ENCODE data around the gene EDEM1.

The EDEM1 gene

GRCh38 chr3:5198986-5199731, 11.7 kb downstream of the EDEM1 start:
- no peak for DNase-seq (ENCODE audit: low read depth, low spot score)

DNA sequence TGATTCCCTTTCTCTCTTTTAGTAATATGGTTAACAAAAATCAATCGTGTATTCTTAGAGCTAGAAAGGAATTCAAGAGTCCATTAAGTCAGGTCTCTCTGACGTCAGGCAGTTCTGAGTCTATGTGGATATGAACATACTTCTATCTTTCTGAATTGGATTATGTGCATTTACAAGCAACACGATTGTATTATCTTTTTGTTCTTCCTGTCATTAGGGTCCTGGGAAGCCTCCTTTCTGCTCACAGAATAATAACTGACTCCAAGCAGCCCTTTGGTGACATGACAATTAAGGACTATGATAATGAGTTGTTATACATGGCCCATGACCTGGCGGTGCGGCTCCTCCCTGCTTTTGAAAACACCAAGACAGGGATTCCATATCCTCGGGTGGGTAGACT, 14.0 kb downstream of the EDEM1 start:
- DNase-seq (ENCODE audit: low read depth, low spot score): no peak

GRCh38 chr3:5202222-5202621, 14.7 kb downstream of the EDEM1 start:
- DNase-seq (ENCODE audit: low read depth, low spot score): no peak

DNA sequence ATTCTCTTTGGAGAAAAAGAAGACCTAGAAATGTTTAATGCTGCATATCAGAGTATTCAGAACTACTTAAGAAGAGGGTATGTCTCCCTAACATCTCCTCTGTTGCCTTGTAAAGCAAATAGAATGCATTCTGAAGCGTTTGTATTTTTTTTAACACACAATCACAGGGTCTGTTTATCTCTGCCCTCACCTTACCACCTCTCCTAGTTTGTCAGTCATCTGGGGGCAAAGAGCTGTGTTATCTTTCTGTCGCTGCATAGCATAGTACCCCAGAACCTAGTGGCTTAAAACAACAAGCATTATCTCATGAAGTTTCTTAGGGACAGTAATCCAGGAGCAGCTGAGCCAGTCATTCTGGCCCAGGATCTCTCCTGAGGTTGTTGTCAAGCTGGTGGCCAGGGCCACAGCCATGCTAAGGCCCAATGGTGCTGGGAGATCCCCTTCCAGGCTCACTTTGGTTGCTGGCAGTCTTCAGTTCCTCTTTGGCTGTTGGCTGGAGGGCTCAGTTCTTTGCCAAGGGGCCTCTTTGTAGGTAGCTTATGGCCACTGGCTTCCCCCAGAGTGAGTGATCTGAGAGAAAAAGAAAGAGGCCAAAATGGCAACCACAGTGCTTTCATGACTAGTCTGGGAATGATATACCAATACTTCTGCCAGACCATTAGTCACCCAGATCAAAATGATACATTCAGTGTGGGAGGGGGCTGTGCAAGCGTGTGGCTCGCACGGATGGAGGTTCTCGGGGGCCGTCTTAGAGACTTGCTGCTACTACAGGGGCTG, 17.8 kb downstream of the EDEM1 start:
- no peak for DNase-seq (ENCODE audit: low read depth, low spot score)

- DNase-seq (ENCODE audit: low read depth, low spot score): no peak
Observed at GRCh38 chr3:5210926-5211325, 23.4 kb downstream of the EDEM1 start.

- DNase-seq (ENCODE audit: low read depth, low spot score): no peak
Observed at GRCh38 chr3:5212628-5213573, 25.4 kb downstream of the EDEM1 start.

GRCh38 chr3:5213574-5213966, 26.1 kb downstream of the EDEM1 start:
- no peak for DNase-seq (ENCODE audit: low read depth, low spot score)

- no peak for DNase-seq (ENCODE audit: low read depth, low spot score)
Observed at GRCh38 chr3:5214352-5214751, 26.8 kb downstream of the EDEM1 start.

DNA sequence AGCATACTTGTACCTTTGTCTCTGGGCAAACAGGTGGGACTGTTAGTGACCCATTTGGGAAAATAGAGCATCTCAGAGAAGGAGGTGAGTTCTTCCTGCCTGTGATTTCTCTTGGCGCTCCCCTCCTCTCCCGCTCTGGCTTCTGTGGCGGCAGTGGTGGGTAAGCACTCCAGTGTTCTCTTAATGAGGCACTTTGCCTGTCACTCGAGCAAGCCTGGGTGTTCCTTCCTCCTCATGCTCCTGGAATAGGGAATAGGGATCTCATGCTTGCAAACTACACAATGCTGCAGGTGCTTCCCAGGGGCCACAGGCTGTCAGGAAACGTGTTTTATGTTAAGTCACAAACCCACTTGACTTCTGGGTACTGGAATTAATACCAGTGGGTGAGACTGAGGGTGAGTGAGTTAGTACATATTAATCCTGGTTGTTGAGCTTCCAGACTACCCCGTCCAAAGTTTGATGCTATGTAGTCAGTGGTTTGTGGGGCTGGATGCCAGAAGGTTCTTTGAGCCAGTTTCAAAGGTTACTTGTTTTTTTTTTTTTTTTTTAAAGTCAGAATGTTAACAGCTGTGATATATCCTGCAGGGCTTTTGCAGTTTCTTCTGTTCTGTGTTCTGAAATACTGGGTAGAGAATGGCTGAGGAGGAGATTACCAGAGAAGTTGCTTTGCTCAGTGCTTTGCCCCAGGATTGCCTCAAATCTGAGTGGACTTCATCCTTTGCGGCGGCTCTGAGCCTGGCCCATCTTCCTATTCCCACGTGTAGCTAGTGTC, 30.5 kb downstream of the EDEM1 start:
- DNase-seq (ENCODE audit: low read depth, low spot score): no peak

DNA sequence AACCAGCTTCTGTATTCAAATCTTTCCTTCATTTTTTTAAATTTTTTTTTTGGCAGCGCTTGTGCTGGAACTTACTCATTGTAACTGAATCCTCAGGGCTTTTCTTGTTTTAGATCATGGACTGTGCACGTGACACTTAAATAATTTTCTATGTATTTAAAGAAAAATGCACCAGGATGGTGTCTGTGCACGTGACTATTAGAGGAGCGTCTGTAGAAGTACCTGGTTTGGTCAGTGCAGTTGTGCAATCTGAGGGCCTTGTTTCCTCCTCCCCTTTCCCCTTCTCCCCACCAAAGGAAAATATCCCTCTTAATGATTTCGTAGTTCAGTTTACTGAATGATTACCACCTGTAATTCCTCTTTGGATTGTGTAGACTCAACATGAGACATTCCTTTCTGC, 31.3 kb downstream of the EDEM1 start:
- DNase-seq (ENCODE audit: low read depth, low spot score): no peak

DNA sequence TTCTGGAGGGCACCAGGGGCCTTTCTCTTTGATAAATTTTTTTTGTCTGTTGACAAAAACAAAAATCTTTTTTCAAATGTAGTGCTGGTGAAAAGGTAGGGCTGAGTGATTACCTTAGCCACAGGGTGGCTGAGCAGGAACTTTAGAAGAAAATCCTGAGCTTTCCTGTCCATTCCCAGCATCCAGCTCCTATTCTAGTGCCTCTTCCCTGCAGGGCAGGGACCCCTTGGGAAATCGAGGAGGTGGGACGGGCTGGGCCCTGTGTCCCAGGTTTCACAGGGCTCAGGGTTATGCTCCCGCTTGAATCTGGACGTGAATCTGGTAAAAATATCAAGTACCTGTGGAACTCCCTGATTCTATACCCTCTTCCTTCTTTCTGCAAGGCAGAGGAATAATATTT, 31.7 kb downstream of the EDEM1 start:
- DNase-seq (ENCODE audit: low read depth, low spot score): no peak

DNA sequence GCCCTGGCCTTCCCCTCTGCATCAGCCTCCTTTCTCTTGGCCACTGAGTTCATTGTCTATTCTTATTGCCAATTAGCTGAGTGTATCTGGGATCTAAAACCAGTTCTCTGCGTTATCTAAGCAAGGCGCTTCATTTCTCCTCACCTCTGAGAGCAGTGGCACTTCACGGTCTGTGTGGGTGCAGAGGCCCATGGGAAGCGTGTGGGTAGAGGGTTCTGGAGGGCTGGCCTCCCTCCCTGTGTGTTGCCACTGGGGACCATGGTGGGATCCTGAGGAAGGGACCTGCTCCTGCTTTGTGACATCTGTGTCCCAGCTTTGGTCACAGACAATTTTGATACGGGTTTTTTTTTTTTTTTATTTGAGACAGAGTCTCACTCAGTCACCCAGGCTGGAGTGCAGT, 32.7 kb downstream of the EDEM1 start:
- DNase-seq (ENCODE audit: low read depth, low spot score): no peak

GRCh38 chr3:5220667-5221431, 33.3 kb downstream of the EDEM1 start:
- no peak for DNase-seq (ENCODE audit: low read depth, low spot score)

- DNase-seq (ENCODE audit: low read depth, low spot score): no peak
Observed at GRCh38 chr3:5221701-5222100, 34.2 kb downstream of the EDEM1 start.

DNA sequence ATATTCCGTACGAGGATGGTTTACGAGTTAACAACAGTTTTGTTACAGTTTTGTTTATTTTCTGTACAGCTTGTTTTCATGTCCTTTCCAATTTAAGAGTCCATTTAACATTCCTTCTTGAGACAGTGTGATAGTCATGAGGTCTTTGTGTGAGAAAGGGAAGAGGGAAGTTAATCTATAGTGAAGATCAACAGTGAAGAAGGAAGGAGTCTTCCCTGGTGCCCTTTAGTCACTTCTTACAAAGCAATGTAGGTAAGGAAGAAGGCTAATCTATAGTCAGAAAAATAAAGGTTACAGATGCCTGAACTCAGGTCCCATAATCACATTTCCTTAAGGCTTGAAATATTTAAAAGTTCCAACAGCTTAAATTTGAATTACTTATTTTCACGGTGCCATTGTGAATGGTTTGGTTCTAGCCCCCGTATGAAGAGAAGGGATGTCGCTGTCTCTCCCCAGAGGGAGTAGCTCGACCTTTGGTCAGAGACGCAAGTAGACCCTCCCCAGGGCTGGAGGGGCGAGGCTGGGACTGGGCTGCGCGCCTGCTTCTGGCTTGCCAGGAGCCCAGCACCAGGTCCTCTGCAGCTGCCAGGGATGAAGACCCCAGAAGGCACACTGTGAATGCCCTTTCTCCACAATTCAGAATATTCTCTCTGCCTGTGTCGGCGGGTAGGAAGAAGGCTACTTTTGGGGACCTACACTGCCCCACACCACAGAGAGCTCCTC, 34.9 kb downstream of the EDEM1 start:
- DNase-seq (ENCODE audit: low read depth, low spot score): no peak

DNA sequence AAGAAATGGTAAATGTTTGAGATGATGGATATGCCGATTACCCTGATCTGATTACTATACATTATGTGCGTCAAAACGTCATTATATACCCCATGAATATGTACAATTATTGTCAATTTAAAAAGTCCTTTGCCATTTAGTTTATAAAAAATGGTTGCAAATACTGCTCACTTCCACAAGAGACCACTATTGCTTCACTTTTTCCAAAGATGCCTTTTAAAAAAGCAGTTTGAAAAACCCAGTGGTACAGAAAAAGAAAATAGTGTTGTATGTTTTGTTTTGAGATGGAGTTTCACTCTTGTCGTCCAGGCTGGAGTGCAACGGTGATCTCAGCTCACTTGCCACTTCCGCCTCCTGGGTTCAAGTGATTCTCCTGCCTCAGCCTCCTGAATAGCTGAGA, 39.3 kb downstream of the EDEM1 start:
- DNase-seq (ENCODE audit: low read depth, low spot score): no peak

DNA sequence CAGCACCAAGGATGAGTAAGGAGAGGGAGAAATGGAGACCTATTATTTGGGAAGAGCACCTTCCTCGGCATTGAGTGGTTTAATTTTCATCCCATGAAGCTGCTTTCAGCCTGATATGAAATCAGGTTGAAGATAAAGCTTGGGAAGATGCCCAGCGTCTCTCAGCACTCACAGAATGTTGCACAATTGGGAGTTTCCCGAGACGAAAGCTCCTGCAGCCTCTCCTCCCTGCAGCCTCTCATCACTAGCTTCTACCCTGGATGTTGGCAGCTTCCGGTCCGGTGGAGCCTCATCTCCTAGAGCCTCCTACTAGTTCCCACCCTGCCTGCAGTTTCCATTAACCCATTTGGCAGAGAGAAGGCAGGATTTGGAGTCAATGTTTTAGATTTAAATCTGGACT, 40.3 kb downstream of the EDEM1 start:
- no peak for DNase-seq (ENCODE audit: low read depth, low spot score)

DNA sequence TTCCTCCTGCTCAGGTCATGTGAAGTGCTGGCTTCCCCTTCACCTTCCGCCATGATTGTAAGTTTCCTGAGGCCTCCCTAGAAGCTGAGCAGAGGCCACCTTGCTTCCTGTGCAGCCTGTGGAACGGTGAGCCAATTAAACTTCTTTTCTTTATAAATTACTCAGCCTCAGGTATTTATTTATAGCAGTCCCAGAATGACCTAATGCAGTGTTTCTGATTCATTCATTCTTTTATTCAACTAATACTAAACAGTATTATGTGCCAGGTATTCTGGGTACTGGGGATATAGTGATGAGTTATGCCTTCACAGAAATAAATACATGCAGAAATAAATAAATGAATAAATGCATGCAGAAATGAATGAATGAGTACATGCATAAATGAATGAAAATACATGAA, 41.9 kb downstream of the EDEM1 start:
- no peak for DNase-seq (ENCODE audit: low read depth, low spot score)

DNA sequence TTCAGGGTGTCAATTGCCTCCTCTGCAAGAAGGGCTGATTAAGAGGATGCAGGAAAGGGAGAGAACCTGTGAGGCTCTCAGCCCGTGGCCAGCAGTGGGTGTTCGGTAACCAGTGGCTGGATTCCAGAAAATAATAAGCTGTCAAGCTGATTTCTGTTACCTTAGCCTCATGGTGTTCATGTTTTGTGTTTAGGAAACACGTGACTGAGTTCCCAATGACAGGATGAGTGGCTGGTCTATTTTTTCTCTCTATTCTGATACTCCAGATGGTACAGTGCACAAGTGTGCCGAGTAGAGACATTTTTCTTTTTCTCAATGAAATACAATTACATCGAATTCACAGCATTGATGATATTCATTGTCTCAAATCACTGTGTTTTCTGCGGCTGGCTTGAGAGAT, 43.6 kb downstream of the EDEM1 start:
- no peak for DNase-seq (ENCODE audit: low read depth, low spot score)

GRCh38 chr3:5231487-5231886, 44.0 kb downstream of the EDEM1 start:
- DNase-seq (ENCODE audit: low read depth, low spot score): no peak
